ENCODE results near the gene RGL2. TPM values are rescaled to one million over a fixed set of nuclear protein-coding genes. Genes with fewer than 3 reads are reported as not detected.
A peak's percentile ranks its signal among the peaks of the same experiment; 100 is the strongest.

RGL2 gene
- total RNA-seq, 1 experiment from 2014 or later, result 16.0 TPM

- peak; percentile 80 for DNase-seq (ENCODE audit: extremely low read depth, low read depth)
Measured at GRCh38 chr6:33247977-33248642, 50.6 kb downstream of the RGL2 start.

GRCh38 chr6:33243476-33243875 is 55.3 kb downstream of the RGL2 start:
- DNase-seq (ENCODE audit: extremely low read depth, low read depth), result no peak

GRCh38 chr6:33241968-33242367 is 56.8 kb downstream of the RGL2 start:
- no peak for DNase-seq (ENCODE audit: extremely low read depth, low read depth)

Other genes starting within 250 kb of the RGL2 start
- gene HLA-DPA1, start 225.3 kb downstream of the RGL2 start, total RNA-seq (2014; rRNA removed; shearing (Covaris generic)), result not detected in 2 replicates
- not detected in 2 replicates for gene HLA-DPB1, start 223.0 kb downstream of the RGL2 start, total RNA-seq (2014; rRNA removed; shearing (Covaris generic))
- 0.05 TPM in 1 of 2 replicates, not detected in the other for gene COL11A2, start 106.5 kb downstream of the RGL2 start, total RNA-seq (2014; rRNA removed; shearing (Covaris generic))
- gene RXRB, start 98.3 kb downstream of the RGL2 start, total RNA-seq (2014; rRNA removed; shearing (Covaris generic)), result 13.7 and 14.0 TPM in 2 replicates
- gene SLC39A7, start 98.1 kb downstream of the RGL2 start, total RNA-seq (2014; rRNA removed; shearing (Covaris generic)), result 37.8 and 44.8 TPM in 2 replicates
- gene HSD17B8, start 94.3 kb downstream of the RGL2 start, total RNA-seq (2014; rRNA removed; shearing (Covaris generic)), result 10.3 and 12.5 TPM in 2 replicates
- 8.7 and 10.8 TPM in 2 replicates for gene RING1, start 90.4 kb downstream of the RGL2 start, total RNA-seq (2014; rRNA removed; shearing (Covaris generic))
- gene VPS52, start 27.1 kb downstream of the RGL2 start, total RNA-seq (2014; rRNA removed; shearing (Covaris generic)), result 36.0 and 39.7 TPM in 2 replicates
- gene RPS18, start 26.9 kb downstream of the RGL2 start, total RNA-seq (2014; rRNA removed; shearing (Covaris generic)), result 4,945 and 5,414 TPM in 2 replicates
- 0.69 and 1.8 TPM in 2 replicates for gene B3GALT4, start 21.8 kb downstream of the RGL2 start, total RNA-seq (2014; rRNA removed; shearing (Covaris generic))
- gene WDR46, start 9.7 kb downstream of the RGL2 start, total RNA-seq (2014; rRNA removed; shearing (Covaris generic)), result 28.8 and 29.4 TPM in 2 replicates
- 61.7 and 69.2 TPM in 2 replicates for gene PFDN6, start 9.3 kb downstream of the RGL2 start, total RNA-seq (2014; rRNA removed; shearing (Covaris generic))
- 45.3 and 58.5 TPM in 2 replicates for gene TAPBP, start 15.1 kb upstream of the RGL2 start, total RNA-seq (2014; rRNA removed; shearing (Covaris generic))
- 8.6 and 8.7 TPM in 2 replicates for gene ZBTB22, start 18.8 kb upstream of the RGL2 start, total RNA-seq (2014; rRNA removed; shearing (Covaris generic))
- gene DAXX, start 24.0 kb upstream of the RGL2 start, total RNA-seq (2014; rRNA removed; shearing (Covaris generic)), result 22.3 and 23.9 TPM in 2 replicates
- gene KIFC1, start 92.9 kb upstream of the RGL2 start, total RNA-seq (2014; rRNA removed; shearing (Covaris generic)), result 14.7 and 16.9 TPM in 2 replicates
- gene PHF1, start 112.1 kb upstream of the RGL2 start, total RNA-seq (2014; rRNA removed; shearing (Covaris generic)), result 15.9 and 18.8 TPM in 2 replicates
- gene CUTA, start 119.2 kb upstream of the RGL2 start, total RNA-seq (2014; rRNA removed; shearing (Covaris generic)), result 132 and 160 TPM in 2 replicates
- gene SYNGAP1, start 121.1 kb upstream of the RGL2 start, total RNA-seq (2014; rRNA removed; shearing (Covaris generic)), result 1.2 TPM in 2 replicates
- 5.2 and 6.4 TPM in 2 replicates for gene ZBTB9, start 155.6 kb upstream of the RGL2 start, total RNA-seq (2014; rRNA removed; shearing (Covaris generic))

Measured in NCI-H460 (cell line).